HG03342 (cell line): ENCODE data around the gene SNAP47.

Source experiments
- ATAC-seq: cut with Tn5 transposase; IDR thresholded peaks from one replicate; pipeline ENCODE4 v1.9.1; 2021; ENCODE audit warnings: mild to moderate bottlenecking, moderate library complexity; ENCODE audit not compliant: unreplicated experiment

SNAP47 gene

GRCh38 chr1:227795732-227796131 lies 60.5 kb downstream of the SNAP47 start:
- ATAC-seq: no peak

- ATAC-seq: no peak
These were observed 61.2 kb downstream of the SNAP47 start for GRCh38 chr1:227796359-227796915.

- ATAC-seq: no peak
These were observed 61.9 kb downstream of the SNAP47 start for GRCh38 chr1:227797144-227797543.

- ATAC-seq: no peak
These were observed 62.4 kb downstream of the SNAP47 start for GRCh38 chr1:227797625-227798024.

GRCh38 chr1:227798078-227798802 lies 63.0 kb downstream of the SNAP47 start:
- no peak for ATAC-seq

GRCh38 chr1:227799756-227800155 lies 64.5 kb downstream of the SNAP47 start:
- ATAC-seq: no peak

- no peak for ATAC-seq
These were observed 68.7 kb downstream of the SNAP47 start for GRCh38 chr1:227803933-227804332.

GRCh38 chr1:227805606-227806197 lies 70.5 kb downstream of the SNAP47 start:
- no peak for ATAC-seq

- ATAC-seq: no peak
These were observed 73.3 kb downstream of the SNAP47 start for GRCh38 chr1:227808566-227808965.

GRCh38 chr1:227809026-227809425 lies 73.8 kb downstream of the SNAP47 start:
- no peak for ATAC-seq

- ATAC-seq: no peak
These were observed 78.7 kb downstream of the SNAP47 start for GRCh38 chr1:227813962-227814361.

- ATAC-seq: no peak
These were observed 80.5 kb downstream of the SNAP47 start, which contains the start of gene PRSS38 for GRCh38 chr1:227815468-227816409. Gene PRSS38 (plus strand): TSS chr1:227815675. CDS start chr1:227815717, 42 bp downstream.

- no peak for ATAC-seq
These were observed 81.7 kb downstream of the SNAP47 start for GRCh38 chr1:227816750-227817446.

GRCh38 chr1:227823537-227823936 lies 88.3 kb downstream of the SNAP47 start:
- ATAC-seq: no peak

GRCh38 chr1:227824204-227824603 lies 89.0 kb downstream of the SNAP47 start:
- no peak for ATAC-seq

GRCh38 chr1:227828786-227829185 lies 93.6 kb downstream of the SNAP47 start:
- ATAC-seq: no peak
